ENCODE data around the gene IQCK. TPM values are rescaled to one million over a fixed set of nuclear protein-coding genes. Genes with fewer than 3 reads are reported as not detected.
A peak's percentile ranks its signal among the peaks of the same experiment; 100 is the strongest.

The IQCK gene
- total and polyA plus RNA-seq, 2 experiments from 2014 or later, result 7.2 to 11.8 TPM

- Histone ChIP-seq H3K27ac (peak overlapping the region; percentile 48), H3K4me2 (no peak overlapping the region)
These were observed 18.6 kb upstream of the IQCK start for GRCh38 chr16:19699472-19699871.

DNA sequence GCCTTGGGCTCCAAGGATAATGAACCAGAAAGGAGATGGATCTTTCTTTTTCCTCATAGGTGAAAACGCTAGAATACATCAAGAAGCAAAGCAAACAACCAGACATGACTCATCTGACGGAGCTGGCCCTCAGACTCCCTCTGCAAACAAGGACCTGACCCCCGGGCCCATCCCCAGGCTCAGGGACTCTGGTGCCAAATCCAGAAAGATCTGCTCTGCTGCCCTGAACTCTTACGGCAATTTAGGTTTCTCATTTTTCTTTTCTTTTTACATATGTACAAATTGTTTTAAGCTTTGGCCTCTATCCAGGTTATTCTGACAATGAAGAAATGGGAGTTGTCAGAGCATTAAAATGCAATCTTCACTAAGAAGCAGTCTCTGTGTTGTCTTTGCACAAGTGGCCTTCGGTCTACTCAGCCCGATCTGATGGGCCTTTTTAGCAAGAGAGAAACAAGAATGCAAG is 17.7 kb upstream of the IQCK start:
- H3K9me3 ChIP-seq (ENCODE audit: low read depth), result no peaks in the 10 kb centered on the region
- H3K4me3 ChIP-seq, result no peak overlapping the region
- WGBS (ENCODE audit: low lambda C conversion rate, missing lambda C conversion rate), result 50% methylated on average over 6 of the region's 6 CpGs
- TF ChIP-seq CTCF (IDR thresholded peaks at IDR 0.05; ENCODE audit: poor library complexity) (no peak), EZH2phosphoT487 (IDR thresholded peaks at IDR 0.05; ENCODE audit: low read depth, severe bottlenecking, unreplicated experiment) (no peak), EZH2 (IDR thresholded peaks at IDR 0.05; ENCODE audit: borderline replicate concordance) (no peak)
- no peaks in the 10 kb centered on the region for H3K27me3 ChIP-seq
- H3K9me2 ChIP-seq (replicated peaks; ENCODE audit: insufficient read depth), result no peaks in the 10 kb centered on the region
- H3K79me2 ChIP-seq, result peaks cover 6% of the 10 kb centered on the region
- DNase-seq (ENCODE audit: low spot score), result peak; percentile 68
- peak overlapping the region; percentile 76 for H3K27ac ChIP-seq
- H4K20me1 ChIP-seq (ENCODE audit: insufficient read depth, poor library complexity, severe bottlenecking), result no peaks in the 10 kb centered on the region
- H3K36me3 ChIP-seq (replicated peaks; ENCODE audit: insufficient read depth, low read depth), result no peaks in the 10 kb centered on the region
- peak overlapping the region; percentile 7 for H3K4me2 ChIP-seq
- no peak overlapping the region for H2AFZ ChIP-seq
- H3K4me1 ChIP-seq (ENCODE audit: insufficient read depth), result peaks cover 17% of the 10 kb centered on the region

More at GRCh38 chr16:19699472-19699871, 18.6 kb upstream of the IQCK start:
- H4K20me1 ChIP-seq (ENCODE audit: insufficient read depth, poor library complexity, severe bottlenecking), result no peaks in the 10 kb centered on the region
- no peaks in the 10 kb centered on the region for H3K27me3 ChIP-seq
- no peak overlapping the region for H3K4me3 ChIP-seq
- H3K4me1 ChIP-seq (ENCODE audit: insufficient read depth), result peaks cover 17% of the 10 kb centered on the region
- H3K79me2 ChIP-seq, result peaks cover 6% of the 10 kb centered on the region
- no peaks in the 10 kb centered on the region for H3K36me3 ChIP-seq (replicated peaks; ENCODE audit: insufficient read depth, low read depth)
- no peak for DNase-seq (ENCODE audit: low spot score)
- H3K9me2 ChIP-seq (replicated peaks; ENCODE audit: insufficient read depth), result no peaks in the 10 kb centered on the region
- 98% methylated on average over 8 of the region's 8 CpGs for WGBS (ENCODE audit: low lambda C conversion rate, missing lambda C conversion rate)
- no peak for TF ChIP-seq EZH2 (IDR thresholded peaks at IDR 0.05; ENCODE audit: borderline replicate concordance)
- TF ChIP-seq EZH2phosphoT487 (IDR thresholded peaks at IDR 0.05; ENCODE audit: low read depth, severe bottlenecking, unreplicated experiment), result no peak
- TF ChIP-seq CTCF (IDR thresholded peaks at IDR 0.05; ENCODE audit: poor library complexity), result no peak
- no peak overlapping the region for H2AFZ ChIP-seq
- H3K9me3 ChIP-seq (ENCODE audit: low read depth), result no peaks in the 10 kb centered on the region

- WGBS (ENCODE audit: low lambda C conversion rate, missing lambda C conversion rate), result 91% methylated on average over 3 of the region's 3 CpGs
- Histone ChIP-seq H3K79me2 (peaks cover 6% of the 10 kb centered on the region), H3K4me1 (ENCODE audit: insufficient read depth) (peaks cover 16% of the 10 kb centered on the region), H3K4me2 (no peak overlapping the region), H3K9me2 (replicated peaks; ENCODE audit: insufficient read depth) (no peaks in the 10 kb centered on the region), H3K36me3 (replicated peaks; ENCODE audit: insufficient read depth, low read depth) (no peaks in the 10 kb centered on the region), H3K9me3 (ENCODE audit: low read depth) (no peaks in the 10 kb centered on the region), H3K27me3 (no peaks in the 10 kb centered on the region), H4K20me1 (ENCODE audit: insufficient read depth, poor library complexity, severe bottlenecking) (no peaks in the 10 kb centered on the region), H2AFZ (no peak overlapping the region), H3K27ac (peak overlapping the region; percentile 76), H3K4me3 (no peak overlapping the region)
- TF ChIP-seq EZH2 (IDR thresholded peaks at IDR 0.05; ENCODE audit: borderline replicate concordance) (no peak), CTCF (IDR thresholded peaks at IDR 0.05; ENCODE audit: poor library complexity) (no peak), EZH2phosphoT487 (IDR thresholded peaks at IDR 0.05; ENCODE audit: low read depth, severe bottlenecking, unreplicated experiment) (no peak)
- no peak for DNase-seq (ENCODE audit: low spot score)
These were observed 17.0 kb upstream of the IQCK start for GRCh38 chr16:19701091-19701490.

Measured in hepatocyte (in vitro differentiated cells).